ENCODE measurements around the gene MBOAT2. TPM values are rescaled to one million over a fixed set of nuclear protein-coding genes. Genes with fewer than 3 reads are reported as not detected.

MBOAT2 gene
- total RNA-seq, 1 donor from 2014 or later: 5.3 TPM

- Histone ChIP-seq H3K4me3 (no peak overlapping the region), H3K27me3 (ENCODE audit: low read depth) (no peaks in the 10 kb centered on the region), H3K27ac (replicated peaks) (no peak overlapping the region), H3K4me1 (no peaks in the 10 kb centered on the region), H3K9me3 (replicated peaks) (peaks cover 8% of the 10 kb centered on the region), H3K36me3 (no peaks in the 10 kb centered on the region)
- no peak for DNase-seq
- intact Hi-C loops (cut with micrococcal nuclease): no loop called here
- TF ChIP-seq, protein P1, sequence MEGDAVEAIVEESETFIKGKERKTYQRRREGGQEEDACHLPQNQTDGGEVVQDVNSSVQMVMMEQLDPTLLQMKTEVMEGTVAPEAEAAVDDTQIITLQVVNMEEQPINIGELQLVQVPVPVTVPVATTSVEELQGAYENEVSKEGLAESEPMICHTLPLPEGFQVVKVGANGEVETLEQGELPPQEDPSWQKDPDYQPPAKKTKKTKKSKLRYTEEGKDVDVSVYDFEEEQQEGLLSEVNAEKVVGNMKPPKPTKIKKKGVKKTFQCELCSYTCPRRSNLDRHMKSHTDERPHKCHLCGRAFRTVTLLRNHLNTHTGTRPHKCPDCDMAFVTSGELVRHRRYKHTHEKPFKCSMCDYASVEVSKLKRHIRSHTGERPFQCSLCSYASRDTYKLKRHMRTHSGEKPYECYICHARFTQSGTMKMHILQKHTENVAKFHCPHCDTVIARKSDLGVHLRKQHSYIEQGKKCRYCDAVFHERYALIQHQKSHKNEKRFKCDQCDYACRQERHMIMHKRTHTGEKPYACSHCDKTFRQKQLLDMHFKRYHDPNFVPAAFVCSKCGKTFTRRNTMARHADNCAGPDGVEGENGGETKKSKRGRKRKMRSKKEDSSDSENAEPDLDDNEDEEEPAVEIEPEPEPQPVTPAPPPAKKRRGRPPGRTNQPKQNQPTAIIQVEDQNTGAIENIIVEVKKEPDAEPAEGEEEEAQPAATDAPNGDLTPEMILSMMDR (IDR thresholded peaks at IDR 0.05; ENCODE audit: borderline replicate concordance): no peak
Observed at GRCh38 chr2:9037166-9037565, 33.7 kb upstream of the MBOAT2 start.

GRCh38 chr2:9033385-9034168 is 30.1 kb upstream of the MBOAT2 start:
- Histone ChIP-seq H3K9me3 (replicated peaks) (peaks cover 7% of the 10 kb centered on the region), H3K27me3 (ENCODE audit: low read depth) (no peaks in the 10 kb centered on the region), H3K4me1 (no peaks in the 10 kb centered on the region), H3K36me3 (no peaks in the 10 kb centered on the region), H3K4me3 (no peak overlapping the region), H3K27ac (replicated peaks) (no peak overlapping the region)
- intact Hi-C loops (cut with micrococcal nuclease): no loop called here
- DNase-seq: no peak
- TF ChIP-seq, protein P1 (IDR thresholded peaks at IDR 0.05; ENCODE audit: borderline replicate concordance): no peak

DNA sequence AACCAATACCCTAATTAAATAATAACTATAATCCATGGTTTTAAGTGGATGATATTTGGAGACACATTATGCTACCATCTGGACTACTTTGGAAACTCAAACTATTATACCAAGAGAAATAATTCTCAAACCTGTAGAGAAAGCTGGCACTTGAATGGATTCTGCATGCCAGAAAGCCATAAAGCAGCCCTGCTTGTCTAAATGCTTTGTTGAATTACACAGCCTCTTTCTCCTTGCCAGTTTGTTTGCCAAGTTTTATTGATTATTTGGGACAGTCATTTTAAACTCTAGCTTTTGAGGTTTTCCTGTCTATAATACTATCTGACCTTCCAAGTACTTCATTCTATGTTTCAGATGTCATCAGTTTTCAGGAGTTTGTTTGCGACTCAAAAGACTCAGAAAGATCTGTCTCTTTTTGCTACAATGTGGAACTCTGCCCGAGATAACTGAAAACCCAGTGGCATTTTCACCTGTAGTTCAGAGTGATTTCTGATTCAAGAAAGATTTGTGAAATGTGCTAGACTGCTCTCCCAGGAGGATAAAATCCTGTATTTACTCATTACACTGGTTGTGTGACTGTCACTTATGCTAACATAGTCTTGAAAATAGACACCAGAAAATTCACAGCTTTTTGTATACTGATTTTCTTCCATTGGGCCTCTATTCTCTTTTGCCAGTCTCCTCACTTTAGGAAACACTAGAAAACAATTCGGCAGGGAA is 29.2 kb upstream of the MBOAT2 start:
- Histone ChIP-seq H3K27ac (replicated peaks) (no peak overlapping the region), H3K9me3 (replicated peaks) (no peaks in the 10 kb centered on the region), H3K36me3 (no peaks in the 10 kb centered on the region), H3K4me3 (no peak overlapping the region), H3K27me3 (ENCODE audit: low read depth) (no peaks in the 10 kb centered on the region), H3K4me1 (no peaks in the 10 kb centered on the region)
- DNase-seq: no peak
- TF ChIP-seq, protein P1 (IDR thresholded peaks at IDR 0.05; ENCODE audit: borderline replicate concordance): no peak
- intact Hi-C loops (cut with micrococcal nuclease): no loop called here

DNA sequence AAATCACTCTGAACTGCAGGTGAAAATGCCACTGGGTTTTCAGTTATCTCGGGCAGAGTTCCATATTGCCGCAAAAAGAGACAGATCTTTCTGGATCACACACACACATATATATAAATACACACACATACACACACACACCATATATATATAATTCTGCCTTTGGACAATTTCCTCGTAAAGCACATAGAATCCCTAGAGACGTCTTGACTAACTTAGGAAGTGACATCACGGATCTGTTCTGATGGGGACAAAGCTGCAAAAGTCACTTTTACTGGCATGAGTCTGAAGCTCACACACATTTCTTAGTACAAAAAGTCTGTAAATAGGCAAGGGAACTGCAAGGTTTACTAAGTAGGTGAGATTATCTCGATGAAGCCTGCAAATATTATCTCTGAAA is 28.6 kb upstream of the MBOAT2 start:
- TF ChIP-seq, protein P1 (IDR thresholded peaks at IDR 0.05; ENCODE audit: borderline replicate concordance): no peak
- Histone ChIP-seq H3K36me3 (no peaks in the 10 kb centered on the region), H3K9me3 (replicated peaks) (no peaks in the 10 kb centered on the region), H3K27me3 (ENCODE audit: low read depth) (no peaks in the 10 kb centered on the region), H3K4me3 (no peak overlapping the region), H3K4me1 (no peaks in the 10 kb centered on the region), H3K27ac (replicated peaks) (no peak overlapping the region)
- no peak for DNase-seq
- intact Hi-C loops (cut with micrococcal nuclease): no loop called here

DNA sequence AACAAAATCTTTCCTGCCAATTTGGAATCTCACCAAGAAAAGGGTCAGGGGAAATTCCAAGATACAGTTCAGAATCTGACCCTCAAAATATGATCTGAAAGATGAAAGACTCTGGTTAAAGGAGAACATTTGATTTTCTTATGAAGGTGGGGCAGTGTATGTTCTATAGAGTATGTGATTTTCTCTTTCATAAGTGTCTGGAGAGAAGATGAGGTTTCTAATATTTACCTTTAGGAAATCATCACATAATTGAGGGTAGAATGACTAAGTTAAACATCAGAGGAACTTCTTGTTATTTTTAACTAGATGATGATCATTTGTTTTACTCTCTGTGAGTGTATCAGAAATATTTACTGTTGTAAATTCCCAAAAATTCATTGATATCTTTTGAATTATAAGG is 27.8 kb upstream of the MBOAT2 start:
- intact Hi-C loops (cut with micrococcal nuclease): no loop called here
- TF ChIP-seq, protein P1 (IDR thresholded peaks at IDR 0.05; ENCODE audit: borderline replicate concordance): no peak
- no peak for DNase-seq

More for the DNA sequence above, 27.8 kb upstream of the MBOAT2 start:
- Histone ChIP-seq H3K4me3 (no peak overlapping the region), H3K4me1 (no peaks in the 10 kb centered on the region), H3K27me3 (ENCODE audit: low read depth) (no peaks in the 10 kb centered on the region), H3K9me3 (replicated peaks) (no peaks in the 10 kb centered on the region), H3K36me3 (no peaks in the 10 kb centered on the region), H3K27ac (replicated peaks) (no peak overlapping the region)

All from left ventricle myocardium inferior (tissue), 1 donor.